KMS-11 (cell line): Measurements from ENCODE around the gene AEN.

Experiments
- H2AFZ ChIP-seq: fragments of 200-600 bp; sonication (generic); 2 replicates; pipeline ENCODE4 v1.6.1; 2016; ENCODE audit warnings: antibody characterized with exemption, mixed run types, low read depth
- H3K27ac ChIP-seq: fragments of 200-600 bp; sonication (generic); 2 replicates; pipeline ENCODE4 v1.6.1; 2016; ENCODE audit warnings: mild to moderate bottlenecking, mixed run types
- H3K27me3 ChIP-seq: fragments of 200-600 bp; sonication (generic); 2 replicates; pipeline ENCODE4 v1.6.1; 2017; ENCODE audit warnings: mild to moderate bottlenecking, low read depth, mixed run types, moderate library complexity; ENCODE audit not compliant: insufficient read depth
- H3K36me3 ChIP-seq: fragments of 200-600 bp; sonication (generic); 2 replicates; pipeline ENCODE4 v1.6.1; 2017; ENCODE audit warnings: mild to moderate bottlenecking, mixed run types; ENCODE audit not compliant: insufficient read depth
- H3K4me1 ChIP-seq: fragments of 200-600 bp; sonication (generic); 2 replicates; pipeline ENCODE4 v1.6.1; 2016; ENCODE audit warnings: mild to moderate bottlenecking, low read depth, mixed run types; ENCODE audit not compliant: poor library complexity, severe bottlenecking
- H3K4me2 ChIP-seq: fragments of 200-600 bp; sonication (generic); 2 replicates; pipeline ENCODE4 v1.7.0; 2016; ENCODE audit warnings: mild to moderate bottlenecking, mixed run types
- H3K4me3 ChIP-seq: fragments of 200-600 bp; sonication (generic); IDR thresholded peaks from 2 replicates; pipeline ENCODE4 v1.6.1; 2017; ENCODE audit warnings: low read depth, low read length, mixed read lengths; ENCODE audit not compliant: insufficient read depth
- H3K79me2 ChIP-seq: fragments of 200-600 bp; sonication (generic); 2 replicates; pipeline ENCODE4 v1.6.1; 2016; ENCODE audit warnings: low read depth, mixed run types; ENCODE audit not compliant: insufficient read depth
- H3K9ac ChIP-seq: fragments of 200-600 bp; sonication (generic); 2 replicates; pipeline ENCODE4 v1.6.1; 2016; ENCODE audit warnings: mild to moderate bottlenecking, mixed run types
- H4K20me1 ChIP-seq: fragments of 200-600 bp; sonication (generic); 2 replicates; pipeline ENCODE4 v1.6.1; 2016; ENCODE audit warnings: mild to moderate bottlenecking, mixed run types; ENCODE audit not compliant: insufficient read depth
- CTCF ChIP-seq: fragments of 200-600 bp; sonication (generic); conservative IDR thresholded peaks from 2 replicates; pipeline ENCODE4 v1.6.1; 2017; ENCODE audit warnings: low read depth, mild to moderate bottlenecking, antibody characterized with exemption, low read length, moderate library complexity, mixed read lengths

AEN gene

GRCh38 chr15:88648357-88649214 lies 27.4 kb downstream of the AEN start:
- no peak overlapping the region for H2AFZ ChIP-seq
- H3K4me3 ChIP-seq: no peak overlapping the region
- no peak overlapping the region for H3K9ac ChIP-seq

GRCh38 chr15:88649286-88649733 lies 28.2 kb downstream of the AEN start:
- H2AFZ ChIP-seq: no peak overlapping the region
- H3K79me2 ChIP-seq: no peaks in the 10 kb centered on the region
- no peak for TF ChIP-seq CTCF
- H3K36me3 ChIP-seq: no peaks in the 10 kb centered on the region
- H4K20me1 ChIP-seq: no peaks in the 10 kb centered on the region
- H3K4me3 ChIP-seq: no peak overlapping the region
- H3K9ac ChIP-seq: no peak overlapping the region
- H3K4me1 ChIP-seq: no peaks in the 10 kb centered on the region
- H3K27me3 ChIP-seq: no peaks in the 10 kb centered on the region
- no peak overlapping the region for H3K4me2 ChIP-seq
- no peak overlapping the region for H3K27ac ChIP-seq

More at GRCh38 chr15:88648357-88649214, 27.4 kb downstream of the AEN start:
- no peaks in the 10 kb centered on the region for H3K4me1 ChIP-seq
- no peak overlapping the region for H3K4me2 ChIP-seq
- no peaks in the 10 kb centered on the region for H4K20me1 ChIP-seq
- TF ChIP-seq CTCF: no peak
- no peaks in the 10 kb centered on the region for H3K36me3 ChIP-seq
- H3K27me3 ChIP-seq: no peaks in the 10 kb centered on the region
- no peaks in the 10 kb centered on the region for H3K79me2 ChIP-seq
- no peak overlapping the region for H3K27ac ChIP-seq

- Histone ChIP-seq H2AFZ (no peak overlapping the region), H3K9ac (no peak overlapping the region), H3K4me2 (no peak overlapping the region)
Measured at GRCh38 chr15:88649753-88650551, 28.8 kb downstream of the AEN start.

GRCh38 chr15:88650556-88650955 lies 29.4 kb downstream of the AEN start:
- no peaks in the 10 kb centered on the region for H4K20me1 ChIP-seq
- no peak overlapping the region for H2AFZ ChIP-seq
- H3K27me3 ChIP-seq: no peaks in the 10 kb centered on the region
- H3K4me3 ChIP-seq: no peak overlapping the region
- no peak overlapping the region for H3K27ac ChIP-seq
- H3K4me1 ChIP-seq: no peaks in the 10 kb centered on the region
- no peaks in the 10 kb centered on the region for H3K36me3 ChIP-seq
- H3K9ac ChIP-seq: no peak overlapping the region
- no peaks in the 10 kb centered on the region for H3K79me2 ChIP-seq
- TF ChIP-seq CTCF: no peak
- H3K4me2 ChIP-seq: no peak overlapping the region

More at GRCh38 chr15:88649753-88650551, 28.8 kb downstream of the AEN start:
- Histone ChIP-seq H3K36me3 (no peaks in the 10 kb centered on the region), H3K27ac (no peak overlapping the region), H3K79me2 (no peaks in the 10 kb centered on the region), H3K4me1 (no peaks in the 10 kb centered on the region), H3K27me3 (no peaks in the 10 kb centered on the region), H4K20me1 (no peaks in the 10 kb centered on the region), H3K4me3 (no peak overlapping the region)
- no peak for TF ChIP-seq CTCF
